K562 (cell line): ENCODE data around the gene LHB. TPM values are rescaled to one million over a fixed set of nuclear protein-coding genes. Genes with fewer than 3 reads are reported as not detected.

Experiments
- BHLHE40 ChIP-seq: IDR thresholded peaks from 2 replicates; pipeline ENCODE4 v1.6.1; 2011; ENCODE audit warnings: low read length, improper control_type of control experiment
- BRD9 ChIP-seq: fragments of 450-650 bp; IDR thresholded peaks from 2 replicates; pipeline ENCODE4 v1.6.1; 2018; ENCODE audit warnings: low read depth; ENCODE audit not compliant: partially characterized antibody
- BRF1 ChIP-seq: IDR thresholded peaks from 3 replicates; pipeline ENCODE4 v1.6.1; 2011; ENCODE audit warnings: borderline replicate concordance, mild to moderate bottlenecking; ENCODE audit not compliant: insufficient read length; ENCODE audit errors: extremely low read depth
- CBX3 ChIP-seq, 2 experiments: IDR thresholded peaks; 1 replicate in 1 of 2; 2 replicates in 1 of 2; pipeline ENCODE4 v1.6.1; 2012; ENCODE audit warnings: inconsistent platforms in 2 of 2, low read length in 2 of 2, borderline replicate concordance in 1 of 2, control low read depth in 1 of 2
- CSDE1 ChIP-seq, 2 experiments: fragments of 450-650 bp; IDR thresholded peaks; 2 replicates each; pipeline ENCODE4 v1.6.1; 2016; ENCODE audit warnings: mild to moderate bottlenecking in 1 of 2
- CXXC5 ChIP-seq: fragments of 250-450 bp; sonication (Bioruptor Pico); IDR thresholded peaks from 2 replicates; pipeline ENCODE4 v1.8.0; 2022; ENCODE audit warnings: inconsistent platforms, mild to moderate bottlenecking, moderate library complexity
- DDX20 ChIP-seq: fragments of 450-650 bp; IDR thresholded peaks from 2 replicates; pipeline ENCODE4 v1.6.1; 2016; ENCODE audit warnings: missing genetic modification characterization, low read depth, mild to moderate bottlenecking, missing compliant biosample characterization, moderate library complexity
- ELK3 ChIP-seq: fragments of 450-650 bp; formaldehyde crosslinking; IDR thresholded peaks from 2 replicates; pipeline ENCODE4 v1.4.0; 2020; ENCODE audit warnings: mild to moderate bottlenecking
- ETV1 ChIP-seq: fragments of 450-650 bp; conservative IDR thresholded peaks from 2 replicates; pipeline ENCODE4 v1.6.1; 2016; ENCODE audit warnings: missing genetic modification characterization, control low read depth, low read depth, missing compliant biosample characterization
- FOXJ3 ChIP-seq: sonication (generic); formaldehyde crosslinking; IDR thresholded peaks from 2 replicates; pipeline ENCODE4 v1.4.0; 2020; ENCODE audit warnings: mild to moderate bottlenecking, missing genetic modification reagents
- HDAC6 ChIP-seq: IDR thresholded peaks from 2 replicates; pipeline ENCODE4 v1.6.1; 2012; ENCODE audit warnings: low read depth, mild to moderate bottlenecking, control low read depth, inconsistent platforms, low read length, moderate library complexity
- HLTF ChIP-seq: fragments of 450-650 bp; IDR thresholded peaks from 2 replicates; pipeline ENCODE4 v1.6.1; 2016
- KLF16 ChIP-seq: IDR thresholded peaks from 2 replicates; pipeline ENCODE4 v1.6.1; 2016; ENCODE audit warnings: antibody characterized with exemption
- MYC ChIP-seq, 2 experiments: fragments of 250-450 bp in 1 of 2; sonication (Bioruptor Pico) in 1 of 2; IDR thresholded peaks; 2 replicates each; pipeline versions ENCODE4 v1.5.1 to v1.6.1; 2012 to 2021; ENCODE audit warnings: low read depth in 2 of 2, borderline replicate concordance in 1 of 2, improper control_type of control experiment in 1 of 2, low read length in 1 of 2, mild to moderate bottlenecking in 1 of 2, moderate library complexity in 1 of 2
- NR4A1 ChIP-seq, 2 experiments: fragments of 250-450 bp in 1 of 2; fragments of 450-650 bp in 1 of 2; sonication (Bioruptor Pico) in 1 of 2; IDR thresholded peaks; 2 replicates each; pipeline versions ENCODE4 v1.4.0 to v1.6.1; 2016 to 2020; ENCODE audit warnings: mild to moderate bottlenecking in 2 of 2, missing compliant biosample characterization in 1 of 2, missing genetic modification characterization in 1 of 2, moderate library complexity in 1 of 2
- OTX1 ChIP-seq: fragments of 450-650 bp; formaldehyde crosslinking; IDR thresholded peaks from 2 replicates; pipeline ENCODE4 v1.4.0; 2022; ENCODE audit warnings: mild to moderate bottlenecking
- POLR2AphosphoS2 ChIP-seq: IDR thresholded peaks from 2 replicates; pipeline ENCODE4 v1.6.1; 2012; ENCODE audit warnings: low read length, improper control_type of control experiment
- RBM15 ChIP-seq: fragments of 200-400 bp; formaldehyde crosslinking; IDR thresholded peaks from 2 replicates; pipeline ENCODE4 v1.6.1; 2018; ENCODE audit warnings: mild to moderate bottlenecking, low read length, moderate library complexity; ENCODE audit not compliant: insufficient read depth
- RBM39 ChIP-seq: fragments of 200-400 bp; formaldehyde crosslinking; optimal IDR thresholded peaks from 2 replicates; pipeline ENCODE3; 2018; ENCODE audit warnings: low read depth, low read length
- SMAD4 ChIP-seq: fragments of 250-450 bp; sonication (Bioruptor Pico); conservative IDR thresholded peaks from 2 replicates; pipeline ENCODE4 v1.8.0; 2021; ENCODE audit warnings: inconsistent platforms, mild to moderate bottlenecking, moderate library complexity
- TARDBP ChIP-seq: fragments of 450-650 bp; IDR thresholded peaks from 2 replicates; pipeline ENCODE4 v1.6.1; 2016
- U2AF1 ChIP-seq: fragments of 200-400 bp; formaldehyde crosslinking; optimal IDR thresholded peaks from 2 replicates; pipeline ENCODE3; 2017; ENCODE audit warnings: mild to moderate bottlenecking, low read depth, low read length, moderate library complexity
- XRCC5 ChIP-seq: fragments of 200-400 bp; formaldehyde crosslinking; IDR thresholded peaks from 2 replicates; pipeline ENCODE4 v1.6.1; 2017; ENCODE audit warnings: low read depth, mild to moderate bottlenecking, low read length
- YY1 ChIP-seq, 3 experiments: IDR thresholded peaks; 2 replicates each; pipeline ENCODE4 v1.6.1; 2011; ENCODE audit warnings: low read length in 2 of 3, mild to moderate bottlenecking in 2 of 3, moderate library complexity in 2 of 3, borderline replicate concordance in 1 of 3, control low read depth in 1 of 3, low read depth in 1 of 3; ENCODE audit not compliant: insufficient read depth in 3 of 3, insufficient replicate concordance in 2 of 3, control insufficient read depth in 1 of 3, insufficient read length in 1 of 3; ENCODE audit errors: extremely low read depth in 1 of 3
- ZC3H11A ChIP-seq: IDR thresholded peaks from 2 replicates; pipeline ENCODE4 v1.6.1; 2012; ENCODE audit warnings: low read depth, low read length, improper control_type of control experiment
- ZC3H8 ChIP-seq: fragments of 450-650 bp; IDR thresholded peaks from 2 replicates; pipeline ENCODE4 v1.6.1; 2017
- ZNF274 ChIP-seq: IDR thresholded peaks from 2 replicates; pipeline ENCODE4 v1.6.1; 2011; ENCODE audit warnings: low read depth, mild to moderate bottlenecking, low read length, moderate library complexity, borderline replicate concordance
- ZNF444 ChIP-seq: fragments of 250-450 bp; sonication (Bioruptor Pico); IDR thresholded peaks from 2 replicates; pipeline ENCODE4 v1.4.0; 2020; ENCODE audit warnings: mild to moderate bottlenecking, moderate library complexity
- ZNF511 ChIP-seq: sonication (generic); formaldehyde crosslinking; IDR thresholded peaks from 2 replicates; pipeline ENCODE4 v1.8.0; 2022; ENCODE audit warnings: mild to moderate bottlenecking, missing genetic modification reagents
- ZNF780A ChIP-seq: fragments of 250-450 bp; sonication (Bioruptor Pico); IDR thresholded peaks from 2 replicates; pipeline ENCODE4 v1.5.0; 2021; ENCODE audit warnings: mild to moderate bottlenecking
- polyA plus RNA-seq, 8 experiments: library from polyadenylated mRNA; depleted of rRNA in 4 of 8; stranded (reverse) in 5 of 8; unstranded in 3 of 8; fragments of >200 nt; fragmentation: Nextera tagmentation in 2 of 8; fragmentation: Illumina TruSeq in 1 of 8; extraction: Ambion mirVana in 2 of 8; extraction: Trizol in 1 of 8; gene quantifications; 2 replicates each; pipeline versions ENCODE4 v1.2.1 to v1.2.3, GENCODE V29; 2011 to 2014; ENCODE audit warnings: inconsistent platforms in 1 of 8, missing spikeins in 1 of 8
- total RNA-seq, 7 experiments: library from RNA; depleted of rRNA in 6 of 7; stranded (reverse); fragments of >200 nt in 6 of 7; fragmentation: Illumina TruSeq in 2 of 7; extraction: Trizol in 2 of 7; gene quantifications; 2 replicates each; pipeline versions ENCODE4 v1.2.1 to v1.2.3, GENCODE V29; 2011 to 2021; ENCODE audit warnings: low replicate concordance in 1 of 7

LHB gene
- total and polyA plus RNA-seq, 9 of the 15 experiments (the other 6 are each of a cell fraction or from before 2014, with no cell fraction given): 0.54 TPM; not detected in 8

DNA sequence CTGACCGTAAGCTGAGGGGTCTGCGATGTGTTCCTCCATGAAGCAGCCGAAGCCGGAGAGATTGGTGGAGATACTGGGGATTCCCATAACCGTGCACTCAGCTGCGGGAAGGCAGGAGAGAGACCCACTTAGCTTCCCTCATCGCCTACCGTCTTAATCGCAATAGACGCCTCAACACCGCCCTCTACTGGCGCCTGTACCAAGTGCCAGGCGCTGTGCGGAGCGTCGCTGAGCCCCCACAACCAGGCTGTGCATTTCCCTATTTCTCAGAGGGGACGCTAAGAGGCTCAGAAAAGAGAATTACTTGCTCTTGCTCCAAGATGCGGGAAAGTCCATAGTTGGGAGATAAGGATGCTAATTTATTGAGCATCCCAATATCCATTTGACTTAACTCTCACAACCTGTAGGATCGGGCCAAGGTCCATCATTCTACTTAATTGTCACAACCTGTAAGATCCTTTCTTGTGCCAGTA lies 45.9 kb downstream of the LHB start (continued):
- TF ChIP-seq ETV1 (no peak), CBX3 (IDR thresholded peaks at IDR 0.05; ENCODE audit: borderline replicate concordance in 1 of 2, low read length in 2 of 2) (no peak; a peak in 1 of 3 replicates), HLTF (no peak), XRCC5 (0 out of 2 replicates have a peak, but pooled peaks have one; percentile 82), OTX1 (no peak), BRD9 (peak; percentile 49), POLR2AphosphoS2 (no peak), U2AF1 (no peak), MYC (IDR thresholded peaks at IDR 0.05; ENCODE audit: low read depth, low read length) (no peak; the same call in 1 of the 2 replicates), MYC (CRISPR knock-in tag; IDR thresholded peaks at IDR 0.05; ENCODE audit: borderline replicate concordance, low read depth) (no peak), ZC3H11A (no peak), KLF16 (0 out of 2 replicates have a peak, but pooled peaks have one; percentile 26), ELK3 (CRISPR knock-in tag) (no peak), ZNF444 (CRISPR knock-in tag) (no peak), SMAD4 (CRISPR knock-in tag) (0 out of 2 replicates have a peak, but pooled peaks have one; percentile 36), RBM39 (no peak), ZNF780A (CRISPR knock-in tag) (no peak), YY1 (IDR thresholded peaks at IDR 0.05; ENCODE audit: borderline replicate concordance in 1 of 3, control insufficient read depth in 1 of 3, extremely low read depth in 1 of 3, insufficient read depth in 3 of 3, insufficient read length in 1 of 3, insufficient replicate concordance in 2 of 3, low read depth in 1 of 3, low read length in 2 of 3) (peak in 1 of 3 experiments; percentile 35), RBM15 (no peak), DDX20 (tag) (no peak), FOXJ3 (no peak), BRF1 (no peak), TARDBP (no peak), ZNF274 (no peak), HDAC6 (no peak), BHLHE40 (peak; percentile 67), ZNF511 (CRISPR knock-in tag) (no peak), CXXC5 (CRISPR knock-in tag) (peak; percentile 45; the same call in 1 of the 2 replicates), CSDE1 (IDR thresholded peaks at IDR 0.05) (no peak), NR4A1 (CRISPR knock-in tag; IDR thresholded peaks at IDR 0.05) (no peak), NR4A1 (tag; IDR thresholded peaks at IDR 0.05) (0 out of 2 replicates have a peak, but pooled peaks have one; percentile 35), ZC3H8 (no peak)
